Measurements from ENCODE around the gene TMEM132A. TPM values are rescaled to one million over a fixed set of nuclear protein-coding genes. Genes with fewer than 3 reads are reported as not detected.

The TMEM132A gene
- total RNA-seq, 1 experiment from 2014 or later = 95.5 TPM

DNA sequence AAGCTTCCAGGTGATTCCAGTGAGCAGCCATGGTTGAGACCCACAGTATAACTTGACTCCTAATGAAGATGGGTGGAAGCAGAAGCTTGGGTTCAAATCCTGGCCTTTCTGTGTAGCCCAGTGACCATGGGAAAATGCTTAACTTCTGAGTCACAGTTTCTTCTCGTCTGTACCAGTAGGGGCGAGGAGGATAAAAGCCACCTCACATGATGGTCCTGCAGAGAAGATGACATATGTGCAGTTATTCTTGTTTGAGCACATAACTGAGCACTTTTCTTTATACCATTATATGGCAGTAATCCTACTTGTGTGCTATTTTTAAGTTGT is 5.4 kb upstream of the TMEM132A start:
- H3K9ac ChIP-seq (ENCODE audit: extremely low read depth, insufficient read length, low read length) = no peak overlapping the region
- H2AFZ ChIP-seq (ENCODE audit: low read length) = no peak overlapping the region
- H3T11ph ChIP-seq (ENCODE audit: low read length) = no peak overlapping the region
- no peaks in the 10 kb centered on the region for H3K27me3 ChIP-seq (ENCODE audit: insufficient read depth, low read length)
- Mint-ChIP-seq H3K36me3 (ENCODE audit: insufficient read depth in 1 of 3, low read depth in 3 of 3) (peaks cover 15 to 44% (median 23%) of the 10 kb centered on the region in 3 experiments), H3K4me1 (peaks cover 31% of the 10 kb centered on the region in 2 experiments), H3K27me3 (ENCODE audit: low read depth) (peaks cover 1% of the 10 kb centered on the region; the same call in 1 of the 2 replicates), H3K9me3 (no peaks in the 10 kb centered on the region; a peak in 1 of 5 replicates), H3K4me3 (no peak overlapping the region), H3K27ac (no peak overlapping the region)
- no peak overlapping the region for H3K18ac ChIP-seq (ENCODE audit: insufficient read length, low read depth, low read length)
- no peak overlapping the region for H3K23ac ChIP-seq (ENCODE audit: insufficient read length, low read depth, low read length)
- H3K9me3 ChIP-seq (ENCODE audit: control insufficient read depth, low read depth, low read length) = no peaks in the 10 kb centered on the region
- H3K27ac ChIP-seq (ENCODE audit: insufficient read length, low read depth, low read length) = no peak overlapping the region
- no peak overlapping the region for H3K4ac ChIP-seq (ENCODE audit: low read depth, low read length)
- no peaks in the 10 kb centered on the region; the same call in 1 of the 2 replicates for H3K79me2 ChIP-seq (ENCODE audit: insufficient read depth, low read length)
- no peak for DNase-seq
- H3K56ac ChIP-seq (ENCODE audit: insufficient read length, low read depth, low read length) = no peak overlapping the region
- H4K20me1 ChIP-seq (ENCODE audit: control insufficient read depth, insufficient read depth, insufficient read length) = no peaks in the 10 kb centered on the region
- H3K4me2 ChIP-seq (ENCODE audit: insufficient read depth, insufficient read length, low read length) = no peak overlapping the region
- H4K8ac ChIP-seq (replicated peaks; ENCODE audit: insufficient read length, low read depth, low read length) = no peak overlapping the region
- H4K91ac ChIP-seq (ENCODE audit: insufficient read length, low read depth, low read length) = no peak overlapping the region
- TF ChIP-seq CTCF (conservative IDR thresholded peaks at IDR 0.05) = no peak
- WGBS (ENCODE audit: extremely low coverage, insufficient read length, low lambda C conversion rate) = no CpG with 5 or more reads among the region's 2 CpGs
- peaks cover 2% of the 10 kb centered on the region for H3K4me1 ChIP-seq (ENCODE audit: insufficient read depth, low read length)
- no peak overlapping the region for H2AK5ac ChIP-seq (ENCODE audit: insufficient read length, low read length)
- no peak overlapping the region for H4K5ac ChIP-seq (ENCODE audit: insufficient read length, low read depth, low read length)
- peaks cover 17% of the 10 kb centered on the region for H3K23me2 ChIP-seq (ENCODE audit: insufficient read length, low read depth, low read length, poor library complexity, severe bottlenecking)
- no peak overlapping the region for H2BK20ac ChIP-seq (ENCODE audit: low read depth, low read length, poor library complexity, severe bottlenecking)
- no peak overlapping the region for H2BK15ac ChIP-seq (ENCODE audit: low read depth, low read length)
- H3K79me1 ChIP-seq (ENCODE audit: insufficient read depth, low read depth, low read length, poor library complexity, severe bottlenecking) = no peaks in the 10 kb centered on the region
- H2BK12ac ChIP-seq (ENCODE audit: insufficient read length, low read depth, low read length) = no peak overlapping the region
- H2BK120ac ChIP-seq (ENCODE audit: low read depth, low read length, poor library complexity, severe bottlenecking) = no peak overlapping the region
- H2BK5ac ChIP-seq (ENCODE audit: insufficient read length, low read length) = no peak overlapping the region
- no peak overlapping the region for H3K14ac ChIP-seq (ENCODE audit: insufficient read depth, low read length)
